ENCODE results near the gene CHRNA4. TPM values are rescaled to one million over a fixed set of nuclear protein-coding genes. Genes with fewer than 3 reads are reported as not detected.

The CHRNA4 gene
- total and polyA plus RNA-seq, 12 donors = 0.06 to 0.57 (median 0.26) TPM; not detected in 5

DNA sequence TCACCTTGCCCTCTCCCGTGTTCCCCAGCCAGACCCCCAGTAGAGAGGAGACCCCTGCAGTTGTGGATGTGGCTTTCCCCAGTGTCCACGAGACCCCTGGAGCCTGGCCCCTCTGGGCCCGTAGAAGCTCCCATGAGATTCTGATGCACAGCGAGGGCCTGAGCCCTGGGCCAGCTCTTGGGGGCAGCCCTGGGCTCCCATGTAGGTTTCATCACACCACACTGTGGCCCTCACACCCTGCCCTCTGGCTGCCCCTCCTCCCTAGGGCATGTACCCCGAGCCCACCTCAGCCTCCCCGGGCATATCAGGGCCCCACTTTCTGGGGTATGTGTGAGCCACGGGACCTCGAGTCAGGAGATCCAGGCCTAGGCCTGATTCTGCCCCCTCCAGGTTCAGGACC lies 7.0 kb upstream of the CHRNA4 start:
- TF ChIP-seq POLR2A (IDR thresholded peaks at IDR 0.05) = no peak
- TF ChIP-seq, protein P1, sequence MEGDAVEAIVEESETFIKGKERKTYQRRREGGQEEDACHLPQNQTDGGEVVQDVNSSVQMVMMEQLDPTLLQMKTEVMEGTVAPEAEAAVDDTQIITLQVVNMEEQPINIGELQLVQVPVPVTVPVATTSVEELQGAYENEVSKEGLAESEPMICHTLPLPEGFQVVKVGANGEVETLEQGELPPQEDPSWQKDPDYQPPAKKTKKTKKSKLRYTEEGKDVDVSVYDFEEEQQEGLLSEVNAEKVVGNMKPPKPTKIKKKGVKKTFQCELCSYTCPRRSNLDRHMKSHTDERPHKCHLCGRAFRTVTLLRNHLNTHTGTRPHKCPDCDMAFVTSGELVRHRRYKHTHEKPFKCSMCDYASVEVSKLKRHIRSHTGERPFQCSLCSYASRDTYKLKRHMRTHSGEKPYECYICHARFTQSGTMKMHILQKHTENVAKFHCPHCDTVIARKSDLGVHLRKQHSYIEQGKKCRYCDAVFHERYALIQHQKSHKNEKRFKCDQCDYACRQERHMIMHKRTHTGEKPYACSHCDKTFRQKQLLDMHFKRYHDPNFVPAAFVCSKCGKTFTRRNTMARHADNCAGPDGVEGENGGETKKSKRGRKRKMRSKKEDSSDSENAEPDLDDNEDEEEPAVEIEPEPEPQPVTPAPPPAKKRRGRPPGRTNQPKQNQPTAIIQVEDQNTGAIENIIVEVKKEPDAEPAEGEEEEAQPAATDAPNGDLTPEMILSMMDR (IDR thresholded peaks at IDR 0.05) = no peak
- intact Hi-C loops (cut with DNase I) = no loop called here
- no peak overlapping the region for H3K27ac ChIP-seq
- H3K36me3 ChIP-seq (replicated peaks in 1 of 2) = no peaks in the 10 kb centered on the region
- H3K27me3 ChIP-seq = peaks cover 16% of the 10 kb centered on the region
- DNase-seq = no peak
- H3K9me3 ChIP-seq (replicated peaks in 1 of 3) = no peaks in the 10 kb centered on the region
- H3K4me1 ChIP-seq (replicated peaks in 1 of 2) = no peaks in the 10 kb centered on the region
- H3K4me3 ChIP-seq = no peak overlapping the region
- 81 to 97% (median 85%) methylated on average over 5 to 8 of the region's 8 CpGs for WGBS, 4 donors

DNA sequence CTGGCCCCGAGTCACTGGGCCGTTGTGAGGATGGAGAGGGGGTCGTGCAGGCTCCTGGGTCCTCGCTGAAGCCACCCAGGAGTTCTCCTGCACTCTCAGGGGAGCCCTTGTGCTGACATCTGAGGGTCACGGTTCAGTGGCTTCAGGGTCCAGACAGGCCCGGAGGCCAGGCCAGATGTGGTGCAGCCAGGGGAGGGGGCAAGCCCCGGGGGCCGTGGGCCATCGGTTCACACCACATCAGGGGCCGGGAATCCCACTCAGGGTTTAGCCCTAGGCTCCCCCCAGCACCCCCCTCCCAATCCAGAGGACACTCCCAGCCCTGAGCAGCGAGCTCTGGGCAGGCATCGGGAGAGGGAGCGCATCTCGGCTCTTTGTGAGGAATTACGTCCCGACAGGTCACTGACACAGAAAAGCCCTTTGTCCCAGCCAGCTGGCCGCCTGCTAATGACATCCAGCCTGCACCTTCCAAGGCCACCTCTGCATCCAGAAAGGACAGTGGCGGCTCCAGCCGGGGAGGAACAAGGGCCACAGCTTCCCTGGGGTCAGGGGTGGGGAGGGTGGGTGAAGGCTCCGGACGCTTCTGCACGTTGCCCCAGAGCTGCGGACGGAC lies 6.4 kb upstream of the CHRNA4 start:
- peaks cover 19% of the 10 kb centered on the region for H3K27me3 ChIP-seq
- DNase-seq = peak in 1 of 7 donors; percentile 36
- H3K4me1 ChIP-seq (replicated peaks in 1 of 2) = no peaks in the 10 kb centered on the region
- H3K4me3 ChIP-seq = no peak overlapping the region
- H3K36me3 ChIP-seq (replicated peaks in 1 of 2) = no peaks in the 10 kb centered on the region
- intact Hi-C loops (cut with DNase I) = no loop called here
- H3K9me3 ChIP-seq (replicated peaks in 1 of 3) = no peaks in the 10 kb centered on the region
- no peak for TF ChIP-seq POLR2A (IDR thresholded peaks at IDR 0.05)
- TF ChIP-seq, protein P1 (IDR thresholded peaks at IDR 0.05) = no peak
- WGBS, 4 donors = 48 to 53% (median 50%) methylated on average over 9 to 24 of the region's 24 CpGs
- no peak overlapping the region for H3K27ac ChIP-seq

- Histone ChIP-seq H3K4me3 (no peak overlapping the region), H3K27me3 (peaks cover 24% of the 10 kb centered on the region), H3K36me3 (replicated peaks in 1 of 2) (no peaks in the 10 kb centered on the region), H3K9me3 (replicated peaks in 1 of 3) (no peaks in the 10 kb centered on the region), H3K4me1 (replicated peaks in 1 of 2) (no peaks in the 10 kb centered on the region), H3K27ac (no peak overlapping the region)
- DNase-seq = no peak
- 71 to 87% (median 73%) methylated on average over 16 to 30 of the region's 30 CpGs for WGBS, 4 donors
- no peak for TF ChIP-seq POLR2A (IDR thresholded peaks at IDR 0.05)
- TF ChIP-seq, protein P1 (IDR thresholded peaks at IDR 0.05) = no peak
- intact Hi-C loops (cut with DNase I) = no loop called here
Observed at GRCh38 chr20:63366390-63367365, 5.5 kb upstream of the CHRNA4 start.

GRCh38 chr20:63365601-63366389 lies 4.6 kb upstream of the CHRNA4 start:
- Histone ChIP-seq H3K4me1 (replicated peaks in 1 of 2) (no peaks in the 10 kb centered on the region), H3K27ac (no peak overlapping the region), H3K9me3 (replicated peaks in 1 of 3) (no peaks in the 10 kb centered on the region), H3K27me3 (peaks cover 26% of the 10 kb centered on the region), H3K4me3 (no peak overlapping the region), H3K36me3 (replicated peaks in 1 of 2) (no peaks in the 10 kb centered on the region)
- no peak for DNase-seq
- intact Hi-C loops (cut with DNase I) = no loop called here
- no peak for TF ChIP-seq POLR2A (IDR thresholded peaks at IDR 0.05)
- TF ChIP-seq, protein P1 (IDR thresholded peaks at IDR 0.05) = no peak
- 74 to 93% (median 88%) methylated on average over 5 to 22 of the region's 22 CpGs for WGBS, 4 donors
